DOHH2 (cell line): ENCODE measurements around the gene PITX1.

Source experiments
- H3F3A ChIP-seq: fragments of 200-600 bp; sonication (generic), shearing (Covaris generic); 2 replicates; pipeline ENCODE4 v1.6.0; 2016; ENCODE audit warnings: antibody characterized with exemption, mild to moderate bottlenecking; ENCODE audit not compliant: control insufficient read depth, insufficient read depth
- H3K27ac ChIP-seq: fragments of 200-600 bp; sonication (generic); 2 replicates; pipeline ENCODE4 v1.5.1; 2014; ENCODE audit warnings: low read depth, mild to moderate bottlenecking, low read length, moderate library complexity
- H3K27me3 ChIP-seq: fragments of 200-600 bp; sonication (generic); 2 replicates; pipeline ENCODE4 v1.6.1; 2014; ENCODE audit warnings: mild to moderate bottlenecking, low read length, mixed read lengths; ENCODE audit not compliant: control insufficient read depth
- H3K36me3 ChIP-seq: fragments of 200-600 bp; sonication (generic); 2 replicates; pipeline ENCODE4 v1.6.1; 2014; ENCODE audit warnings: mild to moderate bottlenecking, low read length, moderate library complexity, mixed read lengths; ENCODE audit not compliant: control insufficient read depth
- H3K4me1 ChIP-seq: fragments of 200-600 bp; sonication (generic); 2 replicates; pipeline ENCODE4 v1.6.1; 2014; ENCODE audit warnings: mild to moderate bottlenecking, low read length, mixed read lengths; ENCODE audit not compliant: control insufficient read depth
- H3K4me2 ChIP-seq: fragments of 200-600 bp; sonication (generic); 2 replicates; pipeline ENCODE4 v1.6.0; 2014; ENCODE audit warnings: mild to moderate bottlenecking, low read length, moderate library complexity
- H3K4me3 ChIP-seq: fragments of 200-600 bp; sonication (generic); 2 replicates; pipeline ENCODE4 v1.5.1; 2014; ENCODE audit warnings: mild to moderate bottlenecking, low read length, mixed read lengths
- H3K79me2 ChIP-seq: fragments of 200-600 bp; sonication (generic); 2 replicates; pipeline ENCODE4 v1.6.1; 2014; ENCODE audit warnings: mild to moderate bottlenecking, low read length, mixed read lengths; ENCODE audit not compliant: control insufficient read depth
- H3K9me2 ChIP-seq: fragments of 200-600 bp; sonication (generic); replicated peaks from 2 replicates; pipeline ENCODE4 v1.6.1; 2014; ENCODE audit warnings: mild to moderate bottlenecking, low read length, mixed read lengths; ENCODE audit not compliant: control insufficient read depth
- H3K9me3 ChIP-seq: fragments of 200-600 bp; sonication (generic); 2 replicates; pipeline ENCODE4 v1.6.1; 2014; ENCODE audit warnings: antibody characterized with exemption, low read length, mixed read lengths; ENCODE audit not compliant: control insufficient read depth, insufficient read depth
- H4K20me1 ChIP-seq: fragments of 200-600 bp; sonication (generic); 2 replicates; pipeline ENCODE4 v1.6.0; 2014; ENCODE audit warnings: low read depth, mild to moderate bottlenecking, antibody characterized with exemption, low read length, moderate library complexity; ENCODE audit not compliant: control insufficient read depth, insufficient read depth
- CTCF ChIP-seq: fragments of 200-600 bp; sonication (generic); IDR thresholded peaks from one replicate; pipeline ENCODE4 v1.5.1; 2014; ENCODE audit warnings: antibody characterized with exemption, mild to moderate bottlenecking, low read depth, low read length; ENCODE audit not compliant: poor library complexity, severe bottlenecking
- EZH2phosphoT487 ChIP-seq: fragments of 200-600 bp; sonication (generic); IDR thresholded peaks from 2 replicates; pipeline ENCODE4 v1.6.1; 2017; ENCODE audit warnings: borderline replicate concordance, mild to moderate bottlenecking, antibody characterized with exemption, low read length, moderate library complexity, mixed read lengths

The PITX1 gene

GRCh38 chr5:135061001-135061400 lies 27.0 kb upstream of the PITX1 start:
- no peak overlapping the region for H3K4me2 ChIP-seq
- H3K9me2 ChIP-seq, result no peaks in the 10 kb centered on the region
- H3K27me3 ChIP-seq, result no peaks in the 10 kb centered on the region
- no peaks in the 10 kb centered on the region for H3F3A ChIP-seq
- H4K20me1 ChIP-seq, result no peaks in the 10 kb centered on the region
- no peaks in the 10 kb centered on the region for H3K79me2 ChIP-seq
- no peak overlapping the region for H3K4me3 ChIP-seq
- no peak overlapping the region for H3K27ac ChIP-seq
- no peak for TF ChIP-seq EZH2phosphoT487
- no peak for TF ChIP-seq CTCF
- H3K9me3 ChIP-seq, result no peaks in the 10 kb centered on the region
- H3K36me3 ChIP-seq, result no peaks in the 10 kb centered on the region
- peaks cover 13% of the 10 kb centered on the region for H3K4me1 ChIP-seq

GRCh38 chr5:135060021-135060420 lies 26.0 kb upstream of the PITX1 start:
- H3K27ac ChIP-seq, result no peak overlapping the region
- H3K4me1 ChIP-seq, result peaks cover 22% of the 10 kb centered on the region
- TF ChIP-seq EZH2phosphoT487 (no peak), CTCF (no peak)
- H3K4me3 ChIP-seq, result no peak overlapping the region
- H3K79me2 ChIP-seq, result peaks cover 3% of the 10 kb centered on the region; the same call in 1 of the 2 replicates
- no peaks in the 10 kb centered on the region for H3F3A ChIP-seq
- H3K4me2 ChIP-seq, result no peak overlapping the region
- H3K27me3 ChIP-seq, result no peaks in the 10 kb centered on the region
- no peaks in the 10 kb centered on the region for H3K9me2 ChIP-seq
- no peaks in the 10 kb centered on the region for H3K36me3 ChIP-seq
- H4K20me1 ChIP-seq, result no peaks in the 10 kb centered on the region
- H3K9me3 ChIP-seq, result no peaks in the 10 kb centered on the region

- H3K4me3 ChIP-seq, result no peak overlapping the region
- H3K27me3 ChIP-seq, result no peaks in the 10 kb centered on the region
- peaks cover 2% of the 10 kb centered on the region; the same call in 1 of the 2 replicates for H3K36me3 ChIP-seq
- H3K27ac ChIP-seq, result no peak overlapping the region
- peaks cover 7% of the 10 kb centered on the region for H3K79me2 ChIP-seq
- no peaks in the 10 kb centered on the region for H3K9me2 ChIP-seq
- 0 out of 2 replicates have a peak, but pooled peaks cover under 1% of the 10 kb centered on the region for H3F3A ChIP-seq
- H3K4me2 ChIP-seq, result no peak overlapping the region
- no peaks in the 10 kb centered on the region for H3K9me3 ChIP-seq
- H4K20me1 ChIP-seq, result no peaks in the 10 kb centered on the region
- H3K4me1 ChIP-seq, result peaks cover 28% of the 10 kb centered on the region
- TF ChIP-seq EZH2phosphoT487 (no peak), CTCF (peak; percentile 8)
These were observed 25.2 kb upstream of the PITX1 start for GRCh38 chr5:135059000-135059923.
